Activated CD4-positive, CD25-positive, alpha-beta regulatory T cell treated with anti-CD3 and anti-CD28 coated beads, Interleukin-2, amount 50 U/mL, for 72 hours (primary cell): ENCODE measurements around the gene SLC28A2.
"Not testable (repeated sequence)": the region's sequence is repeated elsewhere in the genome, so short reads cannot be mapped to it uniquely, and the experiment has no call there.

Experiments used
- DNase-seq: peaks from one replicate; pipeline ENCODE4 v3.0.0; 2021

SLC28A2 gene, protein sequence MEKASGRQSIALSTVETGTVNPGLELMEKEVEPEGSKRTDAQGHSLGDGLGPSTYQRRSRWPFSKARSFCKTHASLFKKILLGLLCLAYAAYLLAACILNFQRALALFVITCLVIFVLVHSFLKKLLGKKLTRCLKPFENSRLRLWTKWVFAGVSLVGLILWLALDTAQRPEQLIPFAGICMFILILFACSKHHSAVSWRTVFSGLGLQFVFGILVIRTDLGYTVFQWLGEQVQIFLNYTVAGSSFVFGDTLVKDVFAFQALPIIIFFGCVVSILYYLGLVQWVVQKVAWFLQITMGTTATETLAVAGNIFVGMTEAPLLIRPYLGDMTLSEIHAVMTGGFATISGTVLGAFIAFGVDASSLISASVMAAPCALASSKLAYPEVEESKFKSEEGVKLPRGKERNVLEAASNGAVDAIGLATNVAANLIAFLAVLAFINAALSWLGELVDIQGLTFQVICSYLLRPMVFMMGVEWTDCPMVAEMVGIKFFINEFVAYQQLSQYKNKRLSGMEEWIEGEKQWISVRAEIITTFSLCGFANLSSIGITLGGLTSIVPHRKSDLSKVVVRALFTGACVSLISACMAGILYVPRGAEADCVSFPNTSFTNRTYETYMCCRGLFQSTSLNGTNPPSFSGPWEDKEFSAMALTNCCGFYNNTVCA

DNA sequence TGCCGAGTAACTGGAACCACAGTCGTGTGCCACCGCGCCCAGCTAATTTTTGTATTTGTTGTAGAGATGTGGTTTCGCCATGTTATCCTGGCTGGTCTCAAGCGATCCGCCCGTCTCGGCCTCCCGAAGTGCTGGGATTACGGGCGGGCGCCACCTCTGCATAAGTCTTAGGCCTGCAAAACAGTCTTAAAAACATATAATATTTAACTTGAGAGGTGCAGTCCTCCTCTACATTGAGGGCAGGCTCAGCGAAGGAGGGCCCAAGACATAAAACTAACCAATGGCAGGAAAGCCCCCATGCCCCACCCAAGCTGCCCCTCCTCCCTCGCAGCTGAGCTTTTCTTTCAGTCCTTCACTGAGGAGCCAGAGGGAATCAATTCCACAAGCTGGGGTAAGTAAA, at the start of gene SLC28A2:
Gene SLC28A2, plus strand, starts transcription at position 347 of the 400 bp plus-strand sequence. CDS start 982 bp downstream, outside the sequence.
- DNase-seq = no peak

DNA sequence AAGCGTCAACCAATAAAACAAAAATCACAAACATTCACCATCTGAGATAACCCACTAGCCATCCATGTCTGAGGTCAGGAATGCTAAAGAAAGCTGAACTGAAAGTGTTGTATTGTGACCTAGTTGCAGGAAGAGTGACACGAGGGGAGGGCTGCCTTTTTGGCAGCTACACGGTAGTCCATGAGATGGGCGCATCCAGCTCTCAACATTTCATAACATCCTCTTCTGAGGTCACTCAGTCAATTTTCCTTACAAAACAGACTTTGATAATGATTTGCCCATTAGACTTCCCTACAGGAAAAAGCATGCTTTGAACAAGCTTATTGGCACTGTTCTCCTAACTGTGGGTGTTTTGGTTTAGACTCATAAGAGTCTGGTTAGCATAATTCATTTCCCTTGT, 48.9 kb upstream of the SLC28A2 start:
- DNase-seq = no peak

- peak; percentile 55 for DNase-seq
Measured at GRCh38 chr15:45205192-45205591, 46.8 kb upstream of the SLC28A2 start.

DNA sequence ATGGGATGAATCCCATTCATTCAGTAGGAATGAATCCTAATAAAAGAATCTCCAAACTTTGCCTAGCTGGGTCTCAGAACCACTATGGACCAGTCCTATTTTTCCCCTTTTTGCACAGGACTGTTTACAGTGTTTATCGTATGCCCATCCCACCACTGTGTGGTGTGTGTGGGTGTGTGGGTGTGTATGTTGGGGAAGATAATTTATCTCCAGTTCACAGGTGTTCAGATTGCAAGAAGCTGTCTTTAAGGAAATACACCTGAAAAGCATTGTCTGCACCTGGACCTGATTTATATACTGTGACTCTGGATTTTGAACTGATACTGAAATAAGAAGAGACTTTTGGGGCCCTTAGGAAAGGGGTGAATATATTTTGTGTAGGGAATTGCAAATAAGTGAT, 39.5 kb upstream of the SLC28A2 start:
- no peak for DNase-seq

GRCh38 chr15:45221053-45221599, 30.9 kb upstream of the SLC28A2 start:
- DNase-seq = no peak

- no peak for DNase-seq
Measured at GRCh38 chr15:45221967-45222366, 30.1 kb upstream of the SLC28A2 start.

- no peak for DNase-seq
Measured at GRCh38 chr15:45224621-45225217, 27.3 kb upstream of the SLC28A2 start.

DNA sequence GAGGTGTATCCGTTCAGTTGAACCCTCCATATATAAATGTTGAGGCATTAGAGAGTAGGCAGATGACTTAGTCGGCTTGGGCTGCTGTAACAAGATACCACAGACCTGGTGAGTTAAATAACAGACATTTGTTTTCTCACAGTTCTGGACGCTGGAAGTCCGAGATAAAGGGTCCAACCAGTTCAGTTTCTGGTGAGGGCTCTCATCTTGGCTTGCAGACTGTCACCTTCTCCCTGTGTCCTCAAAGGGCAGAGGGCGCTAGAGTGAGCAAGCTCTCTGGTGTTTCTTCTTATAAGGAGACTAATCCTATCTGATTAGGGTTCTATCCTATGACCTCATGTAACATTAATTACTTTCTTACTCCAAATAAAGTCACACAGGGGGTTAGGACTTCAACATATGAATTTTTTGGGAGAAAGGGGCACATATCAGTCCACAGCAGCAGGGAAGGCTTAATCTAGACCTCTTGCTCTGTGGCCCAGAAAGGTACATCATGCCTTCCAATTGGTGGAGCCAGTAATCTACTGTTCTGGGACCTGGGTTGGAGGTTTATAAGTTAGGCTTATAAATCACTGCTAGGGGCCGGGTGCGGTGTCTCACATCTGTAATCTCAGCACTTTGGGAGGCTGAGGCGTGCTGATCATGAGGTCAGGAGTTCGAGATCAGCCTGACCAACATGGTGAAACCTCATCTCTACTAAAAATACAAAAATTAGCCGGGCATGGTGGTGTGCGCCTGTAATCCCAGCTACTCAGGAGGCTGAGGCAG, 26.3 kb upstream of the SLC28A2 start:
- DNase-seq = no peak

DNA sequence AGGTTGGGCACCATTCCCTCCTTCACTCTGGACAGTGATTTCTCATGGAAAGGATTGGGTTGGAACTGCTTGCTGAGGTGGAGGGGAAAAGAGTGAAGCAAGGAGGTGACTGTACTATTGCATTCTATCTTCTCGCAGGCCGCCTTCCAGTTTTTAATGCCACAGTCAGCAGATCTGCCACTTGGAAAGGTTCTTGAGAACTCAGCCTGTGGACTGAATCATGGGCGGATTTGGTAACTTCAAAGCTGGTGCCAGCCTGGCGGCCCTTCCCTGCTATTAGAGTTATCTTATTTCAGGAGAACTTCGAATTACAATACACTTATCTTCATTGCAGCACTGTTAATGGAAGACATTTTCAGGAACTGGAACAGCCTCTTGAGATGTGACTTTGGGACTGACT, 23.1 kb upstream of the SLC28A2 start:
- no peak for DNase-seq

DNA sequence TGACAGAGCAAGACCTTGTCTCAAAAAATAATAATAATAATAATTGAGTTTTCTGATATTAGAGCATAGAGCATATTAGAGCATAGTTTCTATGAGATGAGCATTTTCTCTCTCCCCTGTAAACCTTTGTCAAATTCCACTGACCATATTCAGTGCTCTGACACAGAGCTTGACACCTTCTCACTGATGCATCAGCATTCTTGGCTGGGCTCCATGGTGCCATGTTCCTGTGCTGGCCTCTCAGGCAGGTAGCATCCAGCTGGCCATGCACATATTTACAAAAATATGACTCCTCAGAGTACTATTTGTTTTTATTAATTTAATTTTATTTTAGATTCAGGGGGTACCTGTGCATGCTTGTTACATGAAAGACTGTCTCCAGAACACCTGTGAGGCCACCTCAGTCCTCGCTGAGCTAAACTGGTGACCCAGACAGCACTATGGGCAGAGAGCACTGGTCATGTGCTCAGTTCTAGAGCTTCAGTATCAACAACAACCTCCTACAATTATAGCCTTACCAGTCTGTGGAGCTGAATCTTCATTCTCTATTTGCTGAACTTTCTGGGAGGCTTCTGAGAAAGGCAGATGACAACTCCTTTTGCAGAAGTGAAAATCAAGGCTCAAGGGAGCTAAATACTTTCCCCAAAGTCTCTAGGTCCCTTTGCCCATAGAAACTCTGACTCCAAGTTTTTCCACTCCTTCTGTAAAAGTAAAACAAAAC, 21.6 kb upstream of the SLC28A2 start:
- DNase-seq = no peak

DNA sequence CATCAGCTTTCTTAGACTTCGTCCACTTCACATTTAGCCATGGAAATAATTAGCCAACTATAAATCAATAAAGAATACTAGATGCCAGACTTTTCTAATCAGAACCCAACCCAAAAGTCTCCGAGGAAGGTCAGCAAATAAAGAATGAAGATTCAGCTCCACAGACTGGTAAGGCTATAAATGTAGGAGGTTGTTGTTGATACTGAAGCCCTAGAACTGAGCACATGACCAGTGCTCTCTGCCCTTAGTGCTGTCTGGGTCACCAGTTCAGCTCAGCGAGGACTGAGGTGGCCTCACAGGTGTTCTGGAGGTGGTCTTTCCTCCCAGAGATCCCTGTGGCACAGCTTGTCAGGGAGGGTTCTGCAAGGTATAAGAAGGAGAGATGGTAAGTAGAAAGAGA, 20.9 kb upstream of the SLC28A2 start:
- no peak for DNase-seq

DNA sequence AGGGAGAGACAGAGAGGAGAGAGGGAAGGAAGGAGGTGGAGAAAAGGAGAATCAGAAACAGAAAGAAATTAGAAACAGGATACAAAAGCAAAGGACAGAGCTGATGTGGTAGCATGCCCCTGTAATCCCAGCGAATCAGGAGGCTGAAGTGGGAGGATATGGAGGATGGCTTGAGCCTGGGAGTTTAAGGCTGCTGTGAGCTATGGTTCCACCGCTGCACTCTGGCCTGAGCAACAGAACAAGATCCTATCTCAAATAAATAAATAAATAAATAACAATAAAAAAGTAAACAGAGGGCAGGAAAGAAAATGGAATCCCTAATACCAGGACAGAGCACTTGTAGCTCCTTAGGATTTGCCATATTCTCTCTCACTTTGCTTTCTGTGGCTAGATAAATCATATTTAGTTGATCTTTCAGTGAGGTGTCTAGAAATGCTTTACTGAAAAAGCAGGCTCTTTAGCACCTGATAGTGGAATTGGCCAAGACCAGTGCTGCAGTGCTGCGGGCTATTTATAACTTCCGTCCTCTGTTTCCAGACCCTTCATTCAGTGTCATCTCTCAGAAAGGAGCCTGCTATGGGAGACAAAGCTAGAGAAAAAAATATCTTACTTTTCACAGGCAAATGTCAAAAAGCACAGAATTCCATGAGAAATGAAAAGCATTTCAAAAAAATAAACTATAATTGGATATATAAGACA, 20.0 kb upstream of the SLC28A2 start:
- no peak for DNase-seq

GRCh38 chr15:45234562-45235235, 17.3 kb upstream of the SLC28A2 start:
- no peak for DNase-seq

DNA sequence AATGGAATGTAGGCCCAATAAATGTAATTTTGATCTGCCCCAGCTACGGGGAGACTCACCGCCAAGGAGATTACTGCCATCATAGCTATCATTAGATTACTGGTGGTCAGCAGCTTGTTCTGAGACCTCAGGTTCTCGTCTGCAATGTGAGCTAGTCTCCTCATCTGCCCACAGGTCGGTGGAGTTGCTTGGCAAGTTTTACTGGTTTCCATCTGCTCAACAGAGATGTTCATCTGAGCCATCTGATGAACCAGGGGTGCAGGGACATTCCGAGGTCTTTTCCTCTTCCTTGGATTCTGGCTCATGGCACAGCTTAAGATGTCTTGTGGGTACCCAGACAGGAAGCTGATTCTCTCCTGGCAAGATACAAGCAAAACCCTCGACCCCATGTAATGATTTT, 15.2 kb upstream of the SLC28A2 start:
- not testable (repeated sequence) for DNase-seq

GRCh38 chr15:45242289-45242688, 9.7 kb upstream of the SLC28A2 start:
- no peak for DNase-seq

GRCh38 chr15:45249125-45249780, 2.8 kb upstream of the SLC28A2 start:
- DNase-seq = no peak

DNA sequence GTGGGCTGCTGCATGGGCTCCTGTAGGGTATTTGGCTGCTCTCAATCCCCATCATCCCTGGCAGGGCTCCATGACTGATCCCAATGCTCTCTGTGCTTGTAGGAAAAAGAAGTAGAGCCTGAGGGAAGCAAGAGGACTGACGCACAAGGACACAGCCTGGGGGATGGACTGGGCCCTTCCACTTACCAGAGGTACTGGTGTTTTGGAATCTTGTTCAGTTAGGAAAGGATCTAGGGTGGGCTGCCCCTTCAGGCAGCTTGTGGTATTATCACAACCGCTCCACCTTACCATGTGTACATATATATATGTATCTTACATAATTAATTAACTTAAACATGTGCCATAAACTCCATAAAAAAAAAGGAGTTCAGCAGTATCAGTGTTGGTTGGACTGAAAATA, 1.3 kb downstream of the SLC28A2 start:
- DNase-seq = no peak

GRCh38 chr15:45254405-45254804, 2.4 kb downstream of the SLC28A2 start:
- DNase-seq = no peak

- not testable (repeated sequence) for DNase-seq
Measured at GRCh38 chr15:45254824-45255223, 2.8 kb downstream of the SLC28A2 start.

- DNase-seq = no peak
Measured at GRCh38 chr15:45259796-45260195, 7.8 kb downstream of the SLC28A2 start.
